ENCODE measurements around the gene DPH2.

The DPH2 gene

DNA sequence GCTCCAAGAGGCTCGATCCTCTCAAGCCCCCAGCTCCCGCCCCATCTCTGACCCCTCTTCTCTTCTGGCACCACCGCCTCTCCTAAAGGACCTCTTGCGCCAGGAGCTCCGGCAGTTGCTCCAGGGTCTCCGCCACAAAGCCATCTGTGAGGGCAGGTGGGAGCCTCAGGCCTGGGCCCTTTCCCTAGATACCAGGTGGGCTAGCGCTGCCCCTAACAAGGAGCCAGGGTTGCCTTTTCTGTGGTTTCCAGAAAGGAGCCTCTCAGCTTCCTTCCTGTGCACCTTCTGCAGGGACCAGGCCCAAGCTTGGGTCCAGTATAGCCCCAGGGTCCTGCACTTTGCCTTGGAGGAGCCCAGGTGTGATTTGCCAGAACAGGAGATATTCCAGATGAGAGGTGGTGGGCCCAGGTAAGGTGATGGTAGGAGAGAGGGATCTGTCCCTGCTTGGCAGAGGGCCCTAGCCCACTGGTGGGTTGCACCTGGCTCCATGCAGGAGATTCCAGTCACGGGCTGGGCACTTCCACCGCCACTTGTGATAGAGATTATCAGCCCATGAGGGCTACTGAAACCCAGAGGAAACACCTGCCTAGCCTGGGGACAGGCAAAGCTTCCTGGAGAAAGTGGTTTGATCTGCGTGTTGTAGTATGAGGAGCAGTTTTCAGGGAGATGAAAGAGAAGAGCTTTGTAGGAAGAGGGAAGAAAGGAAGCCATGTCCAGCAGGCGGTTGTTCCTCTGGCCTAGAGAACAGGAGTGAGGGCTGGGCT, 22.6 kb downstream of the DPH2 start:
- Histone ChIP-seq H3K9ac (ENCODE audit: insufficient read length, low read depth) (peak overlapping the region; percentile 91), H3K36me3 (ENCODE audit: insufficient read depth, insufficient read length, low read length) (peaks cover 21% of the 10 kb centered on the region), H3K9me3 (ENCODE audit: insufficient read depth, low read length) (no peaks in the 10 kb centered on the region), H3K4me3 (ENCODE audit: insufficient read length, low read depth) (peak overlapping the region; percentile 79), H3K4me1 (ENCODE audit: insufficient read depth, insufficient read length) (peaks cover 23% of the 10 kb centered on the region), H3K27me3 (ENCODE audit: insufficient read depth, insufficient read length) (no peaks in the 10 kb centered on the region)
- TF ChIP-seq SUZ12 (IDR thresholded peaks at IDR 0.05; ENCODE audit: extremely low read depth, insufficient read depth, insufficient read length): no peak
- TF ChIP-seq ZNF274 (IDR thresholded peaks at IDR 0.05; ENCODE audit: low read depth, low read length): no peak
- TF ChIP-seq YY1 (IDR thresholded peaks at IDR 0.05; ENCODE audit: insufficient read depth, insufficient read length): no peak
- no peak for DNase-seq (ENCODE audit: low read depth, low spot score)

GRCh38 chr1:43993206-43993914, 23.6 kb downstream of the DPH2 start:
- no peak overlapping the region for H3K4me3 ChIP-seq (ENCODE audit: insufficient read length, low read depth)
- H3K9ac ChIP-seq (ENCODE audit: insufficient read length, low read depth): no peak overlapping the region
- peaks cover 20% of the 10 kb centered on the region for H3K36me3 ChIP-seq (ENCODE audit: insufficient read depth, insufficient read length, low read length)
- TF ChIP-seq ZNF274 (IDR thresholded peaks at IDR 0.05; ENCODE audit: low read depth, low read length): no peak
- TF ChIP-seq YY1 (IDR thresholded peaks at IDR 0.05; ENCODE audit: insufficient read depth, insufficient read length): no peak
- TF ChIP-seq SUZ12 (IDR thresholded peaks at IDR 0.05; ENCODE audit: extremely low read depth, insufficient read depth, insufficient read length): no peak
- H3K27me3 ChIP-seq (ENCODE audit: insufficient read depth, insufficient read length): no peaks in the 10 kb centered on the region
- DNase-seq (ENCODE audit: low read depth, low spot score): no peak
- peaks cover 31% of the 10 kb centered on the region for H3K4me1 ChIP-seq (ENCODE audit: insufficient read depth, insufficient read length)
- H3K9me3 ChIP-seq (ENCODE audit: insufficient read depth, low read length): no peaks in the 10 kb centered on the region

GRCh38 chr1:43994071-43994470, 24.3 kb downstream of the DPH2 start:
- H3K4me3 ChIP-seq (ENCODE audit: insufficient read length, low read depth): no peak overlapping the region
- no peak overlapping the region for H3K9ac ChIP-seq (ENCODE audit: insufficient read length, low read depth)
- peaks cover 34% of the 10 kb centered on the region for H3K4me1 ChIP-seq (ENCODE audit: insufficient read depth, insufficient read length)
- DNase-seq (ENCODE audit: low read depth, low spot score): no peak
- no peak for TF ChIP-seq YY1 (IDR thresholded peaks at IDR 0.05; ENCODE audit: insufficient read depth, insufficient read length)
- peaks cover 20% of the 10 kb centered on the region for H3K36me3 ChIP-seq (ENCODE audit: insufficient read depth, insufficient read length, low read length)
- no peaks in the 10 kb centered on the region for H3K9me3 ChIP-seq (ENCODE audit: insufficient read depth, low read length)
- H3K27me3 ChIP-seq (ENCODE audit: insufficient read depth, insufficient read length): no peaks in the 10 kb centered on the region

GRCh38 chr1:43994794-43995790, 25.3 kb downstream of the DPH2 start:
- peaks cover 23% of the 10 kb centered on the region for H3K36me3 ChIP-seq (ENCODE audit: insufficient read depth, insufficient read length, low read length)
- H3K27me3 ChIP-seq (ENCODE audit: insufficient read depth, insufficient read length): no peaks in the 10 kb centered on the region
- peak overlapping the region; percentile 47 for H3K9ac ChIP-seq (ENCODE audit: insufficient read length, low read depth)
- no peak overlapping the region for H3K4me3 ChIP-seq (ENCODE audit: insufficient read length, low read depth)
- H3K9me3 ChIP-seq (ENCODE audit: insufficient read depth, low read length): no peaks in the 10 kb centered on the region
- no peak for TF ChIP-seq YY1 (IDR thresholded peaks at IDR 0.05; ENCODE audit: insufficient read depth, insufficient read length)
- no peak for TF ChIP-seq ZNF274 (IDR thresholded peaks at IDR 0.05; ENCODE audit: low read depth, low read length)
- TF ChIP-seq SUZ12 (IDR thresholded peaks at IDR 0.05; ENCODE audit: extremely low read depth, insufficient read depth, insufficient read length): no peak
- H3K4me1 ChIP-seq (ENCODE audit: insufficient read depth, insufficient read length): peaks cover 36% of the 10 kb centered on the region
- DNase-seq (ENCODE audit: low read depth, low spot score): no peak

- TF ChIP-seq ZNF274 (IDR thresholded peaks at IDR 0.05; ENCODE audit: low read depth, low read length) (no peak), YY1 (IDR thresholded peaks at IDR 0.05; ENCODE audit: insufficient read depth, insufficient read length) (no peak), SUZ12 (IDR thresholded peaks at IDR 0.05; ENCODE audit: extremely low read depth, insufficient read depth, insufficient read length) (no peak)
- H3K9ac ChIP-seq (ENCODE audit: insufficient read length, low read depth): peak overlapping the region; percentile 13
These were observed 26.3 kb downstream of the DPH2 start for GRCh38 chr1:43995984-43996732.

DNA sequence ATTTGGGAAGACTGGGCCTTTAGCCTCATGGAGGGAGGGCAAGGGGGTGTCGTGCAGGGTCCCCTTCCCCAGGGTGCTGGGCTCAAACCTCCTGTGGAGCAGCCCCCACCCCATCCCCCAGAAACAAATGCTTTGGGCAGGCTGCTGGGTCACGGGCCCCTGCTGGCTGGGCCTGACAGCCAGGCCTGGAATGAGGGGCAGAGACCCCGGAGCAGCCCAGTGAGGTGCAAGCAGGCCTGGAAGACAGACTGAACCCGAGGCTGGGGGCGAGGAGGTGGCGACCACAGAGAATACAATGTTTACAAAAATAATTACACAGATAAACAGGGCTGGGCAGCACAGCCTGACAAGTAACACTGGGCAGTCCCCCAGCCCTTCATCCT, 26.9 kb downstream of the DPH2 start:
- TF ChIP-seq YY1 (IDR thresholded peaks at IDR 0.05; ENCODE audit: insufficient read depth, insufficient read length) (no peak), ZNF274 (IDR thresholded peaks at IDR 0.05; ENCODE audit: low read depth, low read length) (no peak), SUZ12 (IDR thresholded peaks at IDR 0.05; ENCODE audit: extremely low read depth, insufficient read depth, insufficient read length) (no peak)
- Histone ChIP-seq H3K4me1 (ENCODE audit: insufficient read depth, insufficient read length) (peaks cover 32% of the 10 kb centered on the region), H3K9me3 (ENCODE audit: insufficient read depth, low read length) (no peaks in the 10 kb centered on the region), H3K27me3 (ENCODE audit: insufficient read depth, insufficient read length) (no peaks in the 10 kb centered on the region), H3K4me3 (ENCODE audit: insufficient read length, low read depth) (no peak overlapping the region), H3K9ac (ENCODE audit: insufficient read length, low read depth) (no peak overlapping the region), H3K36me3 (ENCODE audit: insufficient read depth, insufficient read length, low read length) (peaks cover 35% of the 10 kb centered on the region)
- no peak for DNase-seq (ENCODE audit: low read depth, low spot score)

More at GRCh38 chr1:43995984-43996732, 26.3 kb downstream of the DPH2 start:
- H3K4me1 ChIP-seq (ENCODE audit: insufficient read depth, insufficient read length): peaks cover 32% of the 10 kb centered on the region
- no peaks in the 10 kb centered on the region for H3K27me3 ChIP-seq (ENCODE audit: insufficient read depth, insufficient read length)
- no peak for DNase-seq (ENCODE audit: low read depth, low spot score)
- no peak overlapping the region for H3K4me3 ChIP-seq (ENCODE audit: insufficient read length, low read depth)
- H3K36me3 ChIP-seq (ENCODE audit: insufficient read depth, insufficient read length, low read length): peaks cover 30% of the 10 kb centered on the region
- H3K9me3 ChIP-seq (ENCODE audit: insufficient read depth, low read length): no peaks in the 10 kb centered on the region

All from NT2/D1 (cell line).